H1 (cell line): ENCODE results near the gene PRKCD. TPM values are rescaled to one million over a fixed set of nuclear protein-coding genes. Genes with fewer than 3 reads are reported as not detected.

ENCODE experiments used
- CTCF ChIA-PET: fragments of 300-600 bp; sonication (Branson Sonifier 250); formaldehyde crosslinking; loops from one replicate; lab custom pipeline; 2021; ENCODE audit not compliant: partially characterized antibody; lab: Charles Lee
- POLR2A ChIA-PET: fragments of 300-600 bp; sonication (Branson Sonifier 250); formaldehyde crosslinking; loops from one replicate; lab custom pipeline; 2021; ENCODE audit warnings: inconsistent platforms; ENCODE audit not compliant: partially characterized antibody; lab: Charles Lee
- DNase-seq, 2 experiments: peaks; one replicate each; pipeline versions ENCODE4 v3.0.0 to v3.0.0-alpha.2; 2010 to 2022; ENCODE audit warnings: low spot score in 2 of 2, low read depth in 1 of 2, mixed read lengths in 1 of 2
- FAIRE-seq: peaks from 2 replicates; lab custom pipeline; 2011; peaks lifted over from hg19 to GRCh38; lab: Jason Lieb, UNC
- H2AFZ ChIP-seq: 2 replicates; pipeline ENCODE4 v1.8.1; 2012; ENCODE audit warnings: low read length, inconsistent platforms
- H2AK5ac ChIP-seq: 2 replicates; pipeline ENCODE4 v1.6.1; 2013; ENCODE audit warnings: low read depth, low read length
- H2BK120ac ChIP-seq: replicated peaks from 2 replicates; pipeline ENCODE3; 2013; ENCODE audit warnings: low read depth, low read length, inconsistent platforms
- H2BK12ac ChIP-seq: 2 replicates; pipeline ENCODE4 v1.6.1; 2013; ENCODE audit warnings: low read depth, low read length
- H2BK15ac ChIP-seq: 2 replicates; pipeline ENCODE4 v1.6.1; 2013; ENCODE audit warnings: low read length
- H2BK20ac ChIP-seq: 2 replicates; pipeline ENCODE4 v1.6.1; 2013; ENCODE audit warnings: low read length
- H2BK5ac ChIP-seq: 2 replicates; pipeline ENCODE4 v1.6.1; 2013; ENCODE audit warnings: low read depth, low read length
- H3K14ac ChIP-seq: 2 replicates; pipeline ENCODE4 v1.6.1; 2013; ENCODE audit warnings: inconsistent platforms; ENCODE audit not compliant: insufficient read length
- H3K18ac ChIP-seq: 2 replicates; pipeline ENCODE4 v1.6.1; 2013; ENCODE audit warnings: low read length; ENCODE audit errors: extremely low read depth
- H3K23ac ChIP-seq: 2 replicates; pipeline ENCODE4 v1.6.1; 2013; ENCODE audit warnings: inconsistent platforms; ENCODE audit not compliant: insufficient read length
- H3K23me2 ChIP-seq: 2 replicates; pipeline ENCODE4 v1.6.1; 2013; ENCODE audit warnings: low read depth, low read length
- H3K27ac ChIP-seq: 2 replicates; pipeline ENCODE4 v1.6.1; 2011; ENCODE audit warnings: low read depth, low read length, inconsistent platforms
- H3K27me3 ChIP-seq, 4 experiments: replicated peaks in 1 of 4; 1 replicate in 1 of 4; 2 replicates in 3 of 4; pipeline versions ENCODE4 v1.6.1 to v1.8.1; 2011 to 2013; ENCODE audit warnings: low read length in 3 of 4, mild to moderate bottlenecking in 3 of 4, inconsistent platforms in 2 of 4, mixed read lengths in 2 of 4, moderate library complexity in 1 of 4; ENCODE audit not compliant: control insufficient read depth in 3 of 4, insufficient read depth in 3 of 4; ENCODE audit errors: extremely low read depth in 1 of 4
- H3K36me3 ChIP-seq, 4 experiments: 2 replicates each; pipeline versions ENCODE4 v1.6.1 to v1.8.1; 2011 to 2013; ENCODE audit warnings: mild to moderate bottlenecking in 4 of 4, low read length in 3 of 4, moderate library complexity in 2 of 4, control low read depth in 1 of 4, inconsistent platforms in 1 of 4; ENCODE audit not compliant: insufficient read depth in 4 of 4, control insufficient read depth in 2 of 4
- H3K4ac ChIP-seq: replicated peaks from 2 replicates; pipeline ENCODE3; 2013; ENCODE audit warnings: low read length, low read depth, mixed read lengths, inconsistent platforms; ENCODE audit not compliant: insufficient read length
- H3K4me1 ChIP-seq, 4 experiments: replicated peaks in 1 of 4; 1 replicate in 1 of 4; 2 replicates in 3 of 4; pipeline versions ENCODE4 v1.6.1 to v1.8.1; 2011 to 2013; ENCODE audit warnings: low read length in 3 of 4, inconsistent platforms in 2 of 4, mixed read lengths in 1 of 4; ENCODE audit not compliant: insufficient read depth in 4 of 4, control insufficient read depth in 3 of 4
- H3K4me2 ChIP-seq, 2 experiments: 2 replicates each; pipeline versions ENCODE4 v1.6.1 to v1.8.1; 2011 to 2013; ENCODE audit warnings: low read depth in 2 of 2, low read length in 2 of 2, control low read depth in 1 of 2, inconsistent platforms in 1 of 2, mild to moderate bottlenecking in 1 of 2; ENCODE audit not compliant: insufficient read depth in 1 of 2
- H3K4me3 ChIP-seq, 4 experiments: fragments of 200-600, 300-600 bp in 1 of 4; sonication (generic), shearing (Covaris generic), sonication (Bioruptor Twin) in 1 of 4; 2 replicates each; pipeline versions ENCODE4 v1.5.1 to v1.8.1; 2011 to 2016; ENCODE audit warnings: low read length in 4 of 4, low read depth in 3 of 4, control low read depth in 2 of 4, inconsistent platforms in 2 of 4, mild to moderate bottlenecking in 2 of 4, mixed read lengths in 1 of 4, moderate library complexity in 1 of 4; ENCODE audit not compliant: insufficient read depth in 2 of 4; ENCODE audit errors: extremely low read depth in 1 of 4
- H3K56ac ChIP-seq: replicated peaks from 2 replicates; pipeline ENCODE3; 2013; ENCODE audit warnings: low read depth, mild to moderate bottlenecking, mixed read lengths, low read length, inconsistent platforms; ENCODE audit not compliant: insufficient read length
- H3K79me1 ChIP-seq: 2 replicates; pipeline ENCODE4 v1.6.1; 2013; ENCODE audit warnings: low read depth, low read length, control low read depth
- H3K79me2 ChIP-seq, 2 experiments: 2 replicates each; pipeline versions ENCODE4 v1.6.1 to v1.8.1; 2012 to 2013; ENCODE audit warnings: low read length in 2 of 2, mild to moderate bottlenecking in 2 of 2, inconsistent platforms in 1 of 2; ENCODE audit not compliant: insufficient read depth in 2 of 2, control insufficient read depth in 1 of 2
- H3K9ac ChIP-seq, 4 experiments: replicated peaks in 1 of 4; 1 replicate in 1 of 4; 2 replicates in 3 of 4; pipeline versions ENCODE4 v1.6.1 to v1.8.1; 2011 to 2013; ENCODE audit warnings: low read depth in 3 of 4, low read length in 3 of 4, control low read depth in 2 of 4, mild to moderate bottlenecking in 2 of 4, moderate library complexity in 2 of 4, inconsistent platforms in 1 of 4; ENCODE audit errors: extremely low read depth in 1 of 4
- H3K9me3 ChIP-seq, 2 experiments: 2 replicates each; pipeline versions ENCODE4 v1.6.1 to v1.8.1; 2012 to 2013; ENCODE audit warnings: mild to moderate bottlenecking in 2 of 2, moderate library complexity in 2 of 2, control low read depth in 1 of 2, inconsistent platforms in 1 of 2, low read depth in 1 of 2, low read length in 1 of 2, mixed read lengths in 1 of 2; ENCODE audit not compliant: insufficient read depth in 2 of 2
- H4K20me1 ChIP-seq, 2 experiments: replicated peaks in 1 of 2; 2 replicates each; pipeline versions ENCODE3 to v1.8.1; 2011 to 2013; ENCODE audit warnings: inconsistent platforms in 2 of 2, low read length in 2 of 2, mild to moderate bottlenecking in 1 of 2; ENCODE audit not compliant: insufficient read depth in 2 of 2, control insufficient read depth in 1 of 2
- H4K5ac ChIP-seq: 2 replicates; pipeline ENCODE4 v1.6.1; 2013; ENCODE audit warnings: low read length, low read depth, mixed read lengths, inconsistent platforms; ENCODE audit not compliant: insufficient read length
- H4K8ac ChIP-seq: 2 replicates; pipeline ENCODE4 v1.8.0; 2013; ENCODE audit warnings: mild to moderate bottlenecking, moderate library complexity, low read length, inconsistent platforms; ENCODE audit not compliant: insufficient read depth; ENCODE audit errors: extremely low read depth
- H4K91ac ChIP-seq: replicated peaks from 2 replicates; pipeline ENCODE3; 2013; ENCODE audit warnings: low read length, mixed read lengths, inconsistent platforms; ENCODE audit not compliant: insufficient read length
- ASH2L ChIP-seq: fragments of 200-600, 300-600 bp; sonication (generic); IDR thresholded peaks from one replicate; pipeline ENCODE4 v1.7.1; 2017; ENCODE audit warnings: low read length
- EGR1 ChIP-seq: IDR thresholded peaks from 2 replicates; pipeline ENCODE4 v1.6.1; 2011; ENCODE audit warnings: low read depth, low read length, borderline replicate concordance
- HDAC2 ChIP-seq, 2 experiments: fragments of 300-600 bp in 1 of 2; sonication (generic) in 1 of 2; IDR thresholded peaks; 2 replicates each; pipeline ENCODE4 v1.6.1; 2011 to 2012; ENCODE audit warnings: low read depth in 2 of 2, low read length in 2 of 2, mild to moderate bottlenecking in 2 of 2, moderate library complexity in 2 of 2, borderline replicate concordance in 1 of 2, inconsistent platforms in 1 of 2
- HDAC6 ChIP-seq: IDR thresholded peaks from one replicate; pipeline ENCODE4 v1.7.1; 2012; ENCODE audit warnings: low read depth, mild to moderate bottlenecking, inconsistent platforms, low read length, moderate library complexity
- POLR2A ChIP-seq, 2 experiments: IDR thresholded peaks; 1 replicate in 1 of 2; 2 replicates in 1 of 2; pipeline ENCODE4 v1.6.1; 2011; ENCODE audit warnings: low read depth in 2 of 2, low read length in 2 of 2, mild to moderate bottlenecking in 2 of 2; ENCODE audit errors: control extremely low read depth in 1 of 2
- POU5F1 ChIP-seq: IDR thresholded peaks from 2 replicates; pipeline ENCODE4 v1.6.1; 2011; ENCODE audit warnings: low read depth, mild to moderate bottlenecking, low read length, moderate library complexity
- RBBP5 ChIP-seq: IDR thresholded peaks from 2 replicates; pipeline ENCODE4 v1.7.1; 2012; ENCODE audit warnings: low read depth, mild to moderate bottlenecking, inconsistent platforms, low read length, moderate library complexity, borderline replicate concordance
- RFX5 ChIP-seq: IDR thresholded peaks from 2 replicates; pipeline ENCODE4 v1.6.1; 2011; ENCODE audit warnings: low read depth, low read length, improper control_type of control experiment, borderline replicate concordance
- SAP30 ChIP-seq: fragments of 300-600 bp; sonication (generic); IDR thresholded peaks from 2 replicates; pipeline ENCODE4 v1.7.1; 2012; ENCODE audit warnings: low read length, moderate library complexity, mild to moderate bottlenecking, inconsistent platforms; ENCODE audit not compliant: insufficient read depth, insufficient replicate concordance
- TAF1 ChIP-seq: IDR thresholded peaks from 2 replicates; pipeline ENCODE4 v1.6.1; 2011; ENCODE audit warnings: mild to moderate bottlenecking, low read depth, low read length
- TAF7 ChIP-seq: optimal IDR thresholded peaks from 2 replicates; pipeline ENCODE3; 2011; ENCODE audit warnings: low read depth, mild to moderate bottlenecking, inconsistent platforms, low read length, moderate library complexity, borderline replicate concordance
- ZNF274 ChIP-seq: IDR thresholded peaks from 2 replicates; pipeline ENCODE4 v1.7.0; 2012; ENCODE audit warnings: low read length, borderline replicate concordance; ENCODE audit errors: extremely low read depth
- WGBS, 2 experiments: shearing (Covaris generic) in 1 of 2; methylation state at CpG; one replicate each; pipeline versions ENCODE4 v1.1.6 to v1.1.7; 2013 to 2015; ENCODE audit warnings: low lambda C conversion rate in 2 of 2, mixed read lengths in 2 of 2, inconsistent platforms in 1 of 2, low coverage in 1 of 2, missing lambda C conversion rate in 1 of 2; ENCODE audit not compliant: insufficient replicate concordance in 2 of 2, insufficient coverage in 1 of 2, insufficient read length in 1 of 2; ENCODE audit errors: extremely low coverage in 1 of 2, missing lambda C conversion rate in 1 of 2; 5-methylcytosine and 5-hydroxymethylcytosine counted together
- polyA plus RNA-seq, 7 experiments: library from polyadenylated mRNA; depleted of rRNA in 3 of 7; stranded (reverse) in 5 of 7; unstranded in 2 of 7; fragments of >200 nt in 5 of 7; fragments of 200-250 nt in 2 of 7; gene quantifications; 1 replicate in 5 of 7; 2 replicates in 1 of 7; 4 replicates in 1 of 7; pipeline versions ENCODE4 v1.2.1 to v1.2.3, GENCODE V29; 2011 to 2013; ENCODE audit warnings: missing spikeins in 2 of 7, mixed read lengths in 2 of 7
- total RNA-seq: library from RNA; stranded (reverse); fragmentation: NEBNext Ultra II Directional; extraction: Animal tissue kit (Norgen Biotek cat#: 25700); gene quantifications from 2 replicates; pipeline ENCODE4 v1.2.1, GENCODE V29; 2021
- TF ChIP-seq, protein P1 (sequence below): IDR thresholded peaks from 2 replicates; pipeline ENCODE4 v1.6.1; 2012; ENCODE audit warnings: inconsistent platforms

The PRKCD gene
- total and polyA plus RNA-seq, 2 of the 8 experiments (the other 6 are each of a cell fraction or from before 2014, with no cell fraction given) = 22.6 to 23.9 TPM

DNA sequence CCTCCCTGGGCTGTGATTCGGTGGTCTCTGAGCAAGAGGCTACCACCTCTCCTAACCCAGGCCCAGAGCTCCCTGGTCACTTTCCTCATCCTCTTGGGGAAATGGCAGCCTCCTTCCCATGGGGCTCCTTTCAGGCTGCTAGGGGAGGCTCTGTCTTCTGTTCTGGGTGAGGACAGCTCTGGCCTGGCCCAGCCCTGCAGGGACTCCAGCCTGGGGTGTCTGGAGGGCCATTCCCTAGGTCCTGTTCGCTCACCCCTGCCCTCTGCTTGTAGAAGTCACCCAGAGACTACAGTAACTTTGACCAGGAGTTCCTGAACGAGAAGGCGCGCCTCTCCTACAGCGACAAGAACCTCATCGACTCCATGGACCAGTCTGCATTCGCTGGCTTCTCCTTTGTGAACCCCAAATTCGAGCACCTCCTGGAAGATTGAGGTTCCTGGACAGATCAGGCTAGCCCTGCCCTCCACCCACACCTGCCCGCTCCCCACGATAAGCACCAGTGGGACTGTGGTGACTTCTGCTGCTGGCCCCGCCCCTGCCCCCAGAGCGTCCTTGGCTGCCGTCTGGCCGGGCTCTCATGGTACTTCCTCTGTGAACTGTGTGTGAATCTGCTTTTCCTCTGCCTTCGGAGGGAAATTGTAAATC lies 30.9 kb downstream of the PRKCD start:
- CTCF ChIA-PET = interaction anchor here (0.6 to 2.8 kb wide), 9 partner anchors 7 to 331 kb away, joined by 3 to 14 read pairs (median 3); no protein-coding TSS in a partner anchor
- no peak overlapping the region for H2BK120ac ChIP-seq
- TF ChIP-seq, protein P1, sequence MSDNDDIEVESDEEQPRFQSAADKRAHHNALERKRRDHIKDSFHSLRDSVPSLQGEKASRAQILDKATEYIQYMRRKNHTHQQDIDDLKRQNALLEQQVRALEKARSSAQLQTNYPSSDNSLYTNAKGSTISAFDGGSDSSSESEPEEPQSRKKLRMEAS = no peak
- TF ChIP-seq HDAC6 (no peak), POLR2A (IDR thresholded peaks at IDR 0.05; ENCODE audit: control extremely low read depth in 1 of 2, low read depth in 2 of 2, low read length in 2 of 2) (no peak), SAP30 (no peak), HDAC2 (IDR thresholded peaks at IDR 0.05; ENCODE audit: borderline replicate concordance in 1 of 2, low read depth in 2 of 2, low read length in 2 of 2) (no peak), POU5F1 (no peak), TAF1 (no peak), ZNF274 (no peak), EGR1 (no peak), ASH2L (no peak), RBBP5 (no peak), RFX5 (no peak), TAF7 (no peak)

More for the DNA sequence above, 30.9 kb downstream of the PRKCD start:
- DNase-seq (no peak), FAIRE-seq (no peak)
- H4K8ac ChIP-seq = no peak overlapping the region; the same call in 1 of the 2 replicates
- no peak overlapping the region for H3K18ac ChIP-seq
- no peak overlapping the region for H3K27ac ChIP-seq
- H2AK5ac ChIP-seq = no peak overlapping the region
- H4K91ac ChIP-seq = no peak overlapping the region
- H2BK12ac ChIP-seq = no peak overlapping the region
- no peak overlapping the region for H3K14ac ChIP-seq
- H3K27me3 ChIP-seq = no peaks in the 10 kb centered on the region; a peak in 1 of 7 replicates
- no peak overlapping the region for H3K4me2 ChIP-seq
- no peaks in the 10 kb centered on the region for H4K20me1 ChIP-seq
- H3K9ac ChIP-seq = no peak overlapping the region
- H2BK15ac ChIP-seq = no peak overlapping the region
- H3K4ac ChIP-seq = no peak overlapping the region
- peaks cover 0 to 19% (median 10%) of the 10 kb centered on the region in 4 experiments; a peak in 5 of 7 replicates for H3K4me1 ChIP-seq
- no peak overlapping the region for H2BK5ac ChIP-seq
- no peak overlapping the region for H3K4me3 ChIP-seq
- no peak overlapping the region for H2BK20ac ChIP-seq
- no peaks in the 10 kb centered on the region for H3K9me3 ChIP-seq
- H3K23me2 ChIP-seq = no peaks in the 10 kb centered on the region
- no peaks in the 10 kb centered on the region for H3K79me2 ChIP-seq
- no peaks in the 10 kb centered on the region; a peak in 2 of 8 replicates for H3K36me3 ChIP-seq
- no peak overlapping the region for H3K23ac ChIP-seq
- H3K56ac ChIP-seq = no peak overlapping the region
- POLR2A ChIA-PET = interaction anchor here (1.1 kb wide), 1 partner anchor 51 kb away, joined by 3 read pairs; no protein-coding TSS in a partner anchor
- no peaks in the 10 kb centered on the region for H3K79me1 ChIP-seq
- 92% methylated on average over 16 of the region's 16 CpGs; no CpG with 5 or more reads in 1 of the 2 experiments for WGBS, 2 experiments
- no peak overlapping the region for H2AFZ ChIP-seq
- no peak overlapping the region for H4K5ac ChIP-seq
